Pulmonary artery endothelial cell (primary cell): ENCODE measurements around the gene HOXD8. TPM values are rescaled to one million over a fixed set of nuclear protein-coding genes. Genes with fewer than 3 reads are reported as not detected.

Source experiments
- DNase-seq: peaks from one replicate; pipeline ENCODE4 v3.0.0-alpha.2; 2011; ENCODE audit warnings: low read depth, low spot score
- total RNA-seq: library from RNA; depleted of rRNA; stranded (reverse); fragments of >200 nt; gene quantifications from 2 replicates; pipeline ENCODE4 v1.2.3, GENCODE V29; 2014

The HOXD8 gene
- total RNA-seq, 1 donor from 2014 or later: not detected

DNA sequence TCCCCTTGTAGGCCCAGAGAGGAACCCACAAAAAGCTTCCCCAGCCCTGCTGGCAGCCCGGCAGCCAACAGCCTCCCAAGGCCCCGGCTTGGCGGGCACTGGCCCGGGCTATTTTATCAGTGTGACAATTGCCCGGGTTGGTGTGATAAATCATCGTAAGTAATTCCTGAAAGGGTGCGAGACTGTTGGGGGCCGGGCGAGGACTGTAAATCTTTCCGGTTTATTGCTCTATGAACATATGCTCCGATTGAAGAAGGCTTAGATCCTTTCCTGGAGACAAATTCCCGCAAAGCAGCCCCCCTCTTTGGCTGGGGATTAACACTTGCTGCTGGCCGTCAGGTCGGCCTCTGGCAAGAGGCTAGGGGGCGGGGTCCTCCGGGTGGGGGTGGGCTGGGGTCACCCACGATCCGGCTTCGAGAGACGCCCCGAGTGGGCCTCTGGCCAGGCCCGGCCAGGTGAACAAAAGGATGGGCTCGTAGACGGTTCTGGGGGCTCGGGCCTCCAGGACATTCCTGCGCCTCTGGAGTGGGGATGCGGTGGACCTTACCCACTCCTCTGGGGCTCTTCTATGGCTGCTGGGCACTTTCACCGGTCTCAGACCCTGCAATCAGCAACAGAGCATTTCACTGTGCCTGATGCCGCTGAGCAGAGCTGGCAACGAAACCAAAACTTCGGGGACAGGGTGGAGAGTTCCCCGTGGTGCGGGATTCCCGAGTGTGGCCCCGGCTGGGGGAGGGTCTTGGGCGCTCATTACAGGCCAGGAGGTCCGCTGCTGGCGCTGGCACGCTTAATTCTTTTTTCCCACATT, 29.6 kb downstream of the HOXD8 start:
- no peak for DNase-seq

DNA sequence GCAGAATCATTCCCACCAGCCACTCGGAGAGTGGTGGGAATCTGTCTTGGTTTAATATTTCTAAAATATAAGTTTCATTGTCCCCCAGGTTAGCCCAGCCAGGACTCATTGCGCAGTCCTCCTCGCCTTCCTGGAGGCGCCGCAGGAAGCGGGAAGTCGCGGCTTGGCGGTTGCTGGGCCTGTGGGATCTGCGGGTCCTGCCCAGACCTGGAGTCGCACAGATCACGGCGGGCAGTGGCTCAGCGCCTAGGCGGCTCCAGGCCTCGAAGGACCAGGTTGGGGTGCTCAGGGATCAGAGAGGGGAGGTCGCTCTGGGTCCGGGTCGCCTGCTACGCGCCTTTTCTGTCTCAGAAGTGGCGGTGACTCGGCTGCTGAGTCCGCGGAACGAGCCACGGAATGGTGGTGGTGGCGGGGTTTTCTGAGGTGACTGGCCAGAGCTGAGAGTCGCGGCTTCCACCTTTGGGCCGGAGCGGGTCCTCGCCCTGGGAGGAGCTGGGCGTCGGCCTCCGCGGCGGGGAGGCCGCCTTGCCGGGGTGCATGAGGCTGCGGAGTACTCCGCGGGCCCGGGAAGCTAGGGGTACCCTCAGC, 30.3 kb downstream of the HOXD8 start:
- no peak for DNase-seq

DNA sequence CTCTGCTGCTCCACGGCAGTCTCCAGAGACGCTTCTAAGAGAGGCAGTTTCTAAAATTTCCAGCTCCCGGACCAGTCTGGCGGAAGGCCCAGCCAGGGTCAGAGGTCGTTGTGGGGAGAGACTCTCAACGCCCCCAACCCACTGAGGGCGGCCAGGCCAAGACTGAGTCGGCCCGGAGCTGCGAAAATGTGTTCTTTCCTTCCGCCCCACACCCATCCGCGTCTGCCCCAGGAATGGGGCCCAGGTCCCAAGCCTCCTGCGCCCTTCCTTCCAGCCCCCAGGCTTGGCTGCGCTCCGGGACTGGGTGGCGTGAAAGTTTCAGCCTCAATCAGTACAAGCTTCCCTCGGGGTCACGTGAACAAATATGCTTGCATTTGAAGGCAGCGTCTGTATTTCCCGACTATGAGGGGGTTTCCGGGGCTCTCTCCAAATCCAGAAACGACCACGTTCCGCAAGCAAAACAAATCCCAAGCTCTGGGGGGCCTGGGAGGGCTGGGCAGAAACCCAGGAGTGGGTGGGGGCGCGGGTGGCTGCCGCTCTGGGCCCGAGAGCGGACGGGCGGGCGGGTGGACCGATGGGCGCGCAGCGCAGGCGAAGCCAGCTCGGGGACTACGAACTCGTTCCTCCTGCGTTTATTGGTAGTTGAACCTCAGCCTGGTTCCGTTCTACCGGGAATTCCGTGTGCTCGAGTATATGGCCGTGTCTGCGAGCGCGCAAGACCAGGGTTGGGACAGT, 30.9 kb downstream of the HOXD8 start:
- DNase-seq: no peak

DNA sequence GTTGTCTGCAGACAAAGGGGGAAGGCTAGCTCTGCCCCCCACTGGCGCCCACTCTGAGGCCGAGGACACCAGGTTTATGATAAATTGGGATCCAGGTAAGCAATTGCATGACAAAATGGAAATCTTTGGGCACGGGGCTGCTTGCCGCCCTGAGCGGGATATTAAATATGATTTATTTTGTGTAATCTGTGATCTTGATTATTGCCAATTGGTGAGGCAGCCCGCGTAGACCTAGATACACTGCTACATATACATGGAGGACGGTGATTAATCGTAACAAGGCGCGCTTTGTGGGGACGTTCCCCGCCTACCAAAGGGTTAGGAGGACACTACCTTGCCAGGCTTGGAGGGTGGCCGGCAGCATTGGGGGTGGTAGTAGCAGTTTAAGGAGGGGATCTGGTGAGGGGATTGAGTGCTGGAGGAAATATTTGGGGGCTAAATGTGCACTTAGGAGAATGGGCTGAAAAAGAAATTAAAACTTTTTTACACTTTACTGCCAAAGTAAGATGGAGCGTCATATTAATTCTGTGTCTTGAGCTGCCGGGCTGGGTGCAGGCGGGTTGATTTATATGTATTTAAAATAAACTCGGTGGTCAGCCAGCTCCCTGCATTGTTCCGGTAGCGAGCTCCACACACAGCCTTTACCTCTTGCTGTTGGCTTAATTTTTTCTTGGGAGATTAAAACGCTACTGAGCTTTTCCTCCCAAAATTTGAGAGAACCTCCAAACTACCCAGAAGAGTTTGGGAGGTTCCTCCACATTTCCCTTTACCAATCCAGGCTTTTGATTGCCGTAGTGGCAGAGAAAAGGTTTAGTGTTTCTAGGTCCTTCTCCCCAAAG, 31.7 kb downstream of the HOXD8 start:
- no peak for DNase-seq

DNA sequence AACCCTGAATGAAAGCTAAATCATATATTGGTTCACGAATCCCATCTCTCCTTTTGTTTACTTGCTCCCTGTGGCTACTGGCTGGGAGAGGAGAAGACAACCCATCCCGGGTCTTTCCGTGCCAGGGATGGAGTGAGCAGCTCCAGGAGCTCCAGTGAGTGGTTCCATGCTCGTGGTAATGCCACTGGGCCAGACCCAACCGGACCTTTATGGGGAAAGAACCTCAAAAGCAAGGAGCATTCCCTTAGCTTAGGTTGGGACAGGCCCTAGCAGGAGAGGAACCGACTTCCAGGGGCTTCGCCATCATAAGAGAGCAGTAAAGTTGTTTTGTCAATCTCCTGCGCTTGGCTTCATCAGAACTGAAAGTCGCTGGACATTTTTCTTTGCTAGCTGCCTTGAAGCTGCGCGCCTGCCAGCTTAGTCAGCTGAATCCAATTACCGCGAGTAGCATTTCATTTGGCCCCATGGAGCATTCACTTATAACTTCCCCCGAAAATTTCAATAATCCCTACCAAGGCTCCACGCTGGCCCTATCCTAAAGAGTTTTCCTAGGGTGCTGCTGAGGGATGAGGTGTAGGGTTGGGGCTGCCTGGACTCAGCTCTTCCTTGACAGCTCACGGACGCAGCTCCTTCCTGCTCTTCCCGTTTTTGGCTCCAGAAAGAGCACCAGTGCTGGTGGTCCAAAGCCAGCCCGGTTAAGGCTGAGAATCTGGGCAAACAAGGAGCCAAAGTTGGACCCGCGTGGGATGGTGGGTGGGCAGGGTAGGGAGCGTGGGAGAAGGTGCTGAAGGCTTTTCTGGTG, 32.5 kb downstream of the HOXD8 start:
- no peak for DNase-seq

DNA sequence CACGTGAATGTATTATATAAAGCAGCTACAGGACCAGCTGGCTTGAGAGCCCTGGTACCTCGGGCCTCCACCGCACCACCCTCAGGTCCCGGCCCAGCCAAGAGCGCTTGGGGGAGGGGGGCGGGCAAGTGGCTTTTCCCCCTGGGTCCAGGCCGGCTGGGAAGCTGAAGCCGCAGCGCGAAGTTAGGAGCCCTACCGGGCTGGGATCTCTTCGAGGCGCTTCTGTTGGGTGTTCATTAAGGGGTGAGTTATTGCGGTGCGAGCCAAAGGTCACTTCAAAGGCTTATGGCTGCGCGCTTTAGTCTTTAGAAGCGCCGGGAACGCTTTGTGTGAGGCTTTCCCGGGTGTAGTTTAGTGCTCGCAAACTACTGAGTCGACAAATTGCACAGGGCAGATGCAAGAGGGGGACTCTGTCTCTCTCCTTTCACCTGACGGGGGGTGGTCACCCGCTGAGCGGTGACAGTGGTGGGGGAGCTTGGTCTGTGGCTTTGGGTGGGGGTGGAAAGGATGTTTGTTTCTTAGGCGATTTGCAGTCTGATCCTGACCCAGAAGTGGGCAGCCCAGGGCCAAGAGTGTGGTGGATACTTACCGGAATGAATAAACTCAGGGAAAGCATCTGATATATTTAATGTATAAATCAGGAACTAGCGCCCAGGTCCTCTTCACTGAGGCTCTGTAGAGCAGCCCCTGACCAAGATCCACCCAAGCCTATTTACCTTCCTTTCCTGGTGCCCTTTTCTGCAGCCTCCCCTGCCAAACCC, 33.6 kb downstream of the HOXD8 start:
- DNase-seq: no peak

DNA sequence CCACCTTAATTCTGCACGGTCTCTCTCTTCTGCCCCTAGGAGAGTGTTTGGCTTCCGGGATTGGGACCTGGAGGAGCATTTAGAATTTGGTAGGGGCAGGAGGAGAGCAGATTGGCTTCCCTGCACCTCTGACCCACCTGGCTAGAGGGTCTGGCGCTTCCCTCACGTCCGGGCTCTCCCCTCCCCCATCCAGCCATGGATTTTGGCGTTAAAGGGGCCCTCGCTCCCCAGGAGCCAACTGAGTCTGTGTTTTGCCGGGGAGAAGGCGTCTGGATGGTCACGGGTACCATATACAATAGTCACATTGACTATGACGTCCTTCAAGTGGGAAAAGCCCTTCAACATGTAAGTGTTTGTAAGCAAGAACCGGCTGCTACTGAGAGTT, 34.2 kb downstream of the HOXD8 start:
- no peak for DNase-seq

DNA sequence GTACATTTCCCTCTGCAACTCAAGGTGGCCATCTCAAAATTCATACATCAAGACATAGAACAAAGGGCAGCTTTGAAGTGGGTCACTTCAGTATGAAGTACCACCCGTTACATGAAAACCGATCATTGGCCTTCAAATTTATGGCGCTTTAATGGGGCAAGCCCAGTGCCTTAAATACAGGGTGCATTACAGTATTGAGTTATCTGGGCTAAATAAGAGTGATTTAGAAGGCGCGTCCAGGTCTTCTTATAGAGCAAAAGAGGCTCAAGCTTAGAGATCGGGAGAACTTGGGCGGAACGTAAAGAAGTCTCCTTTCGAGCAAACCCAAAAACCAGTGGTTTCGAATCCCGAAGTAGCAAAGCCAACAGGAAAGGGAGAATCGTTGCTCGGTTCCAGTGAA, 34.7 kb downstream of the HOXD8 start:
- no peak for DNase-seq

DNA sequence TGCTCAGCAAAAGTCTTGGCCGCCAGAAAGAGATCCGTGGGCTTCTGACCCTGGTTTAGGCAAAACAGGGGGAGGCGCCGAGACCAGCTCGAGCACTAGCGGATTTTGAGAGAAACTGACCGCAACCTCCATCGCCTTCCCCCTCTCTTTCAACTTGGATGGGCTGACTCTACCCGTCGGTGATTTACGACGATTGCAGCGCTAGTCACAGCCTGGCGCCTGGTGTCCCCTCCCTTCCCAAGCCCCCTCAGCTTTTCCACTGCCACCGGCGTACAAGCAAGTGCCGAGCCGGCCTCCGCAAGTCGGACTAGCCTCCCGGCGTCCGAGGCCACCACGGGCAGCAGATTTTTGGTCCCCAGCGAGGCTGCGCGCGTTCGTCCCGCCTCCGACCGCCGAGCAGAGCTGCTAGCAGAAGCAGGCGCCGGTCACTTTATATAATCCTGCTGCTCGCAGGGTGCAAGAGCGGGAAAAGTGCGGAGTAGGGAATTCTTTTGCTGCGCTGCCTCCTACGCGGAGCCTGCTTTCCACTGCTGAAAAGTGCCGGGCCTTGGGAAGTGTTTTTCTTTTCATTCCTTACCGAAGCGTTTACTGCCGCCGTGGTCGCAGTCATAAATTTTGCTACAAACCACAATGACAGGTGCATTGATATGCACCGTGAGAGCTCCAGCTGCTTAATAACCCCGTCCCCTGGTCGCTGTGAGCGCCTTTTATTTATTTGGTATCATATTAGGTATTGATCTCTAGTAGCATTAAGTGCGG, 35.3 kb downstream of the HOXD8 start:
- no peak for DNase-seq

DNA sequence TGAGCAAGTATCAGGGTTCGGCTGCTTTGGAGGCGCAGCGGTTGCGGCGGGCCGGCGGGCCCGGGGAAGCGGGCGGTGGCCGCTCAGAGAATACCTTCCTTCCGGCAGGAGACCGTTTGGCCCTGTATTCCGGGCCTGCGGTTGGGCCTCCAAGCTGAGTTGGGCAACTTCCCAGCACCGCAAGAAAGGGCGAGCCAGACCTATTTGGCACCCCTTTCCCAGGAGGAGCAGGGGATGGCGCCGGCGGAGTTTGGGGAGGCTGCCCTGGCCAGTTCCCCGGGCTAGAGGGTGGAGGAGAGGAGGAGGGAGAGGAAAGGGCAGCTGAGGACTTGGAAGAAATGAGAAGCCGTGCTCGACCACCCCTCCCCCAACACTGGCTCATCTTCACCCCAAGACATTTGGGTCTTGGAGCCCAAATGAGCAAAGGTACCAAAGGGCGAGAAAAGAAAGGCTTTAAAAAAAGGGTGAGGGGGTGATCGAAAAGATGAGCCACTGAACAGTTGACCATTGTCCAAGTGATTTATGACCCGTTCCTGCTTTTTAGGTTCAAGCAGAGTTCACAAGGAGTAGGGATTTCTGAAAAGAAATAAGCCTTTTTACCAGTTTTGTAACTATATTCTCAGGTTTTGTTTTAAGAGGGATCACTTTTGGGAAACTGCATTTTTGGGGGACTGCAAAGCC, 36.0 kb downstream of the HOXD8 start:
- DNase-seq: no peak

DNA sequence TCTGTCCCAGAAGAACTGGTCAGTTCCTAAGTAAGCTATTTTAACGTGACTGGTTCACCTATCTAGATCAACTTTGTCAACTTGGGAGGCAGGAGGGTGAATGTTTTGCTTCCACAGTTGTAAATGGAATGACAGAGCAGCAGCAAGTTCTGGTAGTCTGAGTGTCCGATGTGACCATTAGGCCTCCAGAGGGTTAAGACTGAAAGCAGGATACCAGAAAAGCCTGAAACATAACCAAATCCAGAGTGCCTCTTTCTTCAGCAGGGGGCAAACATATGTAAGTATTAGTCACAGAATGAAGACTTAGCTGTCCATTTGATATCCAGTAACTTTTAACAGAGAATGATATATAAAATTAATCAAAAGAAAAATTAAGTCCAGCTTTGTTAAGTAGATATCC, 36.8 kb downstream of the HOXD8 start:
- no peak for DNase-seq

DNA sequence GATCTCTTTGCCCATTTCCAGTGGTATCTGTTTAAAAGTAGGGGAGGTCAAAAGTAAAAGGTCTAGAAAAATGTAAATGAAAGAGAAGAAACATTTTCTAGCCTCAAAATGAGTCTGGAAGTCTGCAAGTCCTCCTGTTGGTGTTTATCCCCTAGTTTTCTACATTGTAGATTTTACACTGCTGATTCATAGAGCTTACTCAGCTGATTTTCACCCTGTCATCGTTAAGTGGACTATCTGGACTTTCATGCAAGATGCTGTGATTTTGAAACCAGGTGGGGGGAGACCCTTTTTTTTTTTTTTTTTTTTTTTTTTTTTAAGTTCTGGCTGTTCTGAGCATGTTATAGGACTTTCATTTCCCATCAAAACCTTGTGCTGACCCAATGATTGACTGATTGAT, 37.9 kb downstream of the HOXD8 start:
- no peak for DNase-seq

DNA sequence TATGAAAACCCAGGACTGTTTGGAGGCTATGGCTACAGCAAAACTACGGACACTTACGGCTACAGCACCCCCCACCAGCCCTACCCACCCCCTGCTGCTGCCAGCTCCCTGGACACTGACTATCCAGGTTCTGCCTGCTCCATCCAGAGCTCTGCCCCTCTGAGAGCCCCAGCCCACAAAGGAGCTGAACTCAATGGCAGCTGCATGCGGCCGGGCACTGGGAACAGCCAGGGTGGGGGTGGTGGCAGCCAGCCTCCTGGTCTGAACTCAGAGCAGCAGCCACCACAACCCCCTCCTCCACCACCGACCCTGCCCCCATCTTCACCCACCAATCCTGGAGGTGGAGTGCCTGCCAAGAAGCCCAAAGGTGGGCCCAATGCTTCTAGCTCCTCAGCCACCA, 39.7 kb downstream of the HOXD8 start:
- DNase-seq: no peak

DNA sequence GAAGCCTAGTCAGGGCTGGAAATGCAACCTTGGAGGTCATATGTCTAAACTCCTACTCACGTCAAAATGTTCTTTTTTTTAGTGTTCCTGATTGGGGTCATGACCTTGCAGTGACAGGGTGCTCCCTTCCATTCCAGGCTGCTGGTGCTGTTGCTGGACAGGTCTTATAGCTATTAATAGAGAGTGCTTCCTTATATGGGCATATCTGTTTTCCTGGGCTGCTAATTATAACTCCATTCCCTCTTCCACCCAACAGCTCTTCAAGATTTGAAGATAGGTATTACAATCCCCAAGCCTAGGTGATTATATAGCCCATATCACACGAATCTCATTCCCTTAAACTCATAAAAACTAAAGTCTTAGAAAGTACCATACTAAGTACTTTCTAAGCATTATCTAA, 40.2 kb downstream of the HOXD8 start:
- no peak for DNase-seq

DNA sequence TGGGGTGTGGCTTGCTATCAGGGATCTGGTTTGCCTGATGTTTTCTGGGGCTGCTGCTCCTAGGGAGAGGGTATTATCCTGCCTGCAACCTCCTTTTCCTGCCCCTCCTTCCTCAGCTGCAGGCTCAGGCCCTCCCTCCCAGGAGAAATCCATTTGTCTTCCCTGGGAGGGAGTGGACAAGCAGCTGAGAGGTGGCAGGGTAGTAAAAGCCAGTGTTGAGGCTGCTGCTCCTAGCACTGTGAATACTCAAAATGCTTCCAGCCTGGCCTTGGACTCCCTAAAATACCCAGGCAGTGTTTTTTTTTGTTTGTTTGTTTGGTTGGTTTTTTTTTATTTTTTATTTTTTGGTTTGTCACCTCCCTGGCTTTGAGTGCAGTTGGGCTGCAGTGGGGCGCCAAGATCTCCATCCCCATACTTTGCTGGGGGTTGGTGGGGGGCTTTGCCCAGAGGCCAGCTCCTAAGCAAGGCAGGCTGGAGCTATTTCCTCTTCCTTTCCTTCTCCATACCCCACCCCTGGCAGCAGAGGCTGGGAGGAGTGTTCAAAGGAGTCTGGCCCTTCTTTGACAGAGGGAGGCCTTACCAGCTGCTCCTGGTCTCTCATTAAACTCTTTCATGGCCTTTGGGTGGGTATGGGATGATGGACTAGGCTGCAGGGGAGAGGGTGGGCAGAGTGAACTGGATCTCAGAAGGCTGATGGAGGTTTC, 41.2 kb downstream of the HOXD8 start:
- no peak for DNase-seq

DNA sequence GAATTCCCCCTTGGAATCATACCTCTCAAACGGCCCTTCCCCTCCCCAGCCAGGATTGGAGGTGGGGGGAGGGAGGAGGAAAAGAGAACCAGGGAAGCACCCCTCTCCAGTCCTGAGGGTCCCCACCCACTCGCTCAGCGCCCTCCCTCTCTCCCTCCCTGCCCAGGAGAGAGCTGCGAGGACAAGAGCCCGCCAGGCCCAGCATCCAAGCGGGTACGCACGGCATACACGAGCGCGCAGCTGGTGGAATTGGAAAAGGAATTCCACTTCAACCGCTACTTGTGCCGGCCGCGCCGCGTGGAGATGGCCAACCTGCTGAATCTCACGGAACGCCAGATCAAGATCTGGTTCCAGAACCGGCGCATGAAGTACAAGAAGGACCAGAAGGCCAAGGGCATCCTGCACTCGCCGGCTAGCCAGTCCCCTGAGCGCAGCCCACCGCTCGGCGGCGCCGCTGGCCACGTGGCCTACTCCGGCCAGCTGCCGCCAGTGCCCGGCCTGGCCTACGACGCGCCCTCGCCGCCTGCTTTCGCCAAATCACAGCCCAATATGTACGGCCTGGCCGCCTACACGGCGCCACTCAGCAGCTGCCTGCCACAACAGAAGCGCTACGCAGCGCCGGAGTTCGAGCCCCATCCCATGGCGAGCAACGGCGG, 42.0 kb downstream of the HOXD8 start:
- no peak for DNase-seq

DNA sequence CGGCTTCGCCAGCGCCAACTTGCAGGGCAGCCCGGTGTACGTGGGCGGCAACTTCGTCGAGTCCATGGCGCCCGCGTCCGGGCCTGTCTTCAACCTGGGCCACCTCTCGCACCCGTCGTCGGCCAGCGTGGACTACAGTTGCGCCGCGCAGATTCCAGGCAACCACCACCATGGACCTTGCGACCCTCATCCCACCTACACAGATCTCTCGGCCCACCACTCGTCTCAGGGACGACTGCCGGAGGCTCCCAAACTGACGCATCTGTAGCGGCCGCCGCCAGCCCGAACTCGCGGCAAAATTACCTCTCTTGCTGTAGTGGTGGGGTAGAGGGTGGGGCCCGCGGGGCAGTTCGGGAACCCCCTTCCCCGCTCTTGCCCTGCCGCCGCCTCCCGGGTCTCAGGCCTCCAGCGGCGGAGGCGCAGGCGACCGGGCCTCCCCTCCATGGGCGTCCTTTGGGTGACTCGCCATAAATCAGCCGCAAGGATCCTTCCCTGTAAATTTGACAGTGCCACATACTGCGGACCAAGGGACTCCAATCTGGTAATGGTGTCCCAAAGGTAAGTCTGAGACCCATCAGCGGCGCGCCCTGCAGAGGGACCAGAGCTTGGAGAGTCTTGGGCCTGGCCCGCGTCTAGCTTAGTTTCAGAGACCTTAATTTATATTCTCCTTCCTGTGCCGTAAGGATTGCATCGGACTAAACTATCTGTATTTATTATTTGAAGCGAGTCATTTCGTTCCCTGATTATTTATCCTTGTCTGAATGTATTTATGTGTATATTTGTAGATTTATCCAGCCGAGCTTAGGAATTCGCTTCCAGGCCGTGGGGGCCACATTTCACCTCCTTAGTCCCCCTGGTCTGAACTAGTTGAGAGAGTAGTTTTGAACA, 42.7 kb downstream of the HOXD8 start:
- no peak for DNase-seq
